Kidney glomerular epithelial cell (primary cell): ENCODE data around the gene DUSP16.
"Not testable (repeated sequence)": the region's sequence is repeated elsewhere in the genome, so short reads cannot be mapped to it uniquely, and the experiment has no call there.

Experiments used
- DNase-seq: peaks from one replicate; lab custom pipeline; 2025; lab: John Stamatoyannopoulos, UW

The DUSP16 gene

GRCh38 chr12:12546314-12546772 is 16.3 kb downstream of the DUSP16 start:
- DNase-seq = no peak

DNA sequence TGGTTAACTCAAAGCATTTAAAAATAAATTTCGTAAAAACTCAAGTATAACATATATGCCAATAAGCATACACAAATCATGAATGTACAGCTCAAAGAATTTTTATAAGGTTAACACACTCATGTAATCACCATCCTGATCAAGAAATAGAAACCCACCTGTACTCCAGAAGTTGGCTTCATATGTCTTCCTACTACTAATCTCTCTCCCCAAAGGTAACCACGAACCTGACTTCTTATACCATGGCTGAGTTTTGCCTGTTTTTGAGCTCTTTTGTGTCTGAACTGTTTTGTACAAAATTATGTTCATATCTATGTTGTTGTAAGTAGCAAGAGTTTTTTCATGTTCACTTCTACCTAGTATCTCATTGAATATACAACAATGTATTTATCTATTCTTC is 18.7 kb downstream of the DUSP16 start:
- no peak for DNase-seq

DNA sequence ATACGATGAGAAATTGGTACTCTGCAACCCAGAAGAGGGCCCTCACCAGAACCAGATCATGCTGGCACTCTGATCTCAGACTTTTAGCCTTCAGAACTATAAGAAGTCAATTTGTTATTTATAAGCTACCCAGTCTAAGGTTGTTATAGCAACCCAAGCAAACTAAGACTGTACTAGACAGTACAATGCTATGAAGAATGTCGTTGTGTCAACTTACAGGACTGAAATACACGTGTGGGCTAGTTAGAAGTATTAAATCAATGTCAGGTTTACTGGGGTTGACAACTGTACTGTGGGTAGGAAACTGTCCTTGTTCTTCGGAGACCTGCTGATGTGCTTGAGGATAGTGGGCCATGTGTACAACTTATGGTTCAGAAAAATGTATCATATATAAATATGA is 19.7 kb downstream of the DUSP16 start:
- DNase-seq = no peak

GRCh38 chr12:12542286-12542685 is 20.4 kb downstream of the DUSP16 start:
- no peak for DNase-seq

DNA sequence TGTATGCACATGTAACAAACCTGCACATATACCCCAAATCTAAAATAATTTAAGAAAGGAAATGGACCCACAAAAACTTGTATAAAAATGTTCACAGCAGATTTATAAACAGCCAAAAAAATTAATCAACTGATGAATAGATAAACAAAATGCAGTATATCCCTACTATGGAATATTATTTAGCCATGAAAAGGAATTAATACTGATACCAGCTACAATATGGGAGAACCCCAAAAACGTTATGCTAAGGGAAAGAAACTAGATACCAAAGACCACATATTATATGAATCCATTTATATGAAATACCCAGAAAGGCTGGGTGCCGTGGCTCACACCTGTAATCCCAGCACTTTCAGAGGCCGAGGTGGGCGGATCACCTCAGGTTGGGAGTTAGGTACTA is 20.9 kb downstream of the DUSP16 start:
- DNase-seq = no peak

DNA sequence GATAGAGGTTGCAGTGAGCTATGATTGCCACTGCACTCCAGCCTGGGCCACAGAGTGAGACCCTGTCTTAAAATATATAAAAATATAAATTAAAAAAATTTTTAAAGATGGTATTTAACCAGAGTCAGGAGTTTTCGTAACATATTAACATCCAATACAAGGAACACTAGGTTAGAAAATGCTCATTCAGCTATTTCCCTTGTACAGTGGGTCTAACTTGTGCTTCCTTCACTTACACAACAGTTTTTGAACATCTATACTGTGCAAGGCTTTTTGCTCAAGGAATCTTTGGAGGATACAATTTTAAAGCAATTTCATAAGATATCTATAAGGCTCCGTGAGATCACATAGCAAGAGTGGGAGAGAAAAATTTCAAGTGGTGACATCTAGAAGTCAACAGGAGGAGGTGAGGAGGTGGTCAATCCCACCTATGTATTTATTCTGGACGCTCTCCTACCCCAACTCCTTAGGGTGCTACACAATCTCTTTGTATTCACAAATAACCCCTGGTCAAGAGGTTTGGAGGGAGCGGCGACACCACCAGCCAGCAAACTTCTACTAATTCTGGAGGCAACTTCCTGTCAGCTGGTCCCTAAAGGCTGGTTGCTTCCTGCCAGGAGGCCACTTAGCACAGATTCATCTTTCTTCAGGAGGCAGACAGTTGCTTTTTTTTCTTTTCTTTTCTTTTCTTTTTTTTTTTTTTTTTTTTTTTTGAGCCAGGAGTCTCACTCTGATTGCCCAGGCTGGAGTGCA is 22.2 kb downstream of the DUSP16 start:
- DNase-seq = no peak

- no peak for DNase-seq
Observed at GRCh38 chr12:12539028-12539810, 23.4 kb downstream of the DUSP16 start.

DNA sequence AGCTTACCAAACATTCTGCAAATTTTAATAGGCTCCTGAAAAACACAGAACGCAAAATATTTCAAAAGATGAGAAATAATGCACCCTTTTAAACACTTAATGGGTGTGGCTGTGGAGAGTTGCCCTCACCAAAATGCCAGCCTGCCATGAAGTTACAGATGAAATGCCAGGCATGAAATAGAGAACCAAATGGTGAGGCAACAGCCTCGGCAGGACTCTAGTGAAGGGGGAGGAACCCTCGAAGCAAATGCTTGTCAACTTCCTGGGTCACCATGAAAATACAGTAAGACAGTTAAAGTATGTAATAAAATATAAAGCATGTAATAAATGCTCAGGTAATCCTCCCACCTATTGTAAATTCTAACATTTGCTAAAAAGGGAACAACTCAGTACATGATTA is 24.1 kb downstream of the DUSP16 start:
- DNase-seq = no peak

DNA sequence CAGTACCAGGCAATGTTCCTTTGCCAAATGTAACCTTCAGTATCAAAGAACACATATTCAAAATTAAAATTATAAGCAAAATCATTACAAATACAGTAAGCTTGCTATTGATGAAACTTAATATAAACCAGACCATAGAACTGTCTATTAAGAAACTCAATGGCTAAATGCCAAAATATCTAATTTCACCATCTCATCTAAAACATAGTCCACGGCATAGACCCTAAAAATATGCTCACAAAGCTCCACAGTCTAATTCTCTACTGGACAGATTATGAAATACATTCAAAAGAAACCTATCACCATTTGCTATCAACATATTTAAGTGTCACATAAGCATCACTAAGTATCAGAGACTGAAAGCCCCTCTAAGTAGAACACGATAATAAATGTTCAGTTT is 25.2 kb downstream of the DUSP16 start:
- no peak for DNase-seq

- DNase-seq = no peak
Observed at GRCh38 chr12:12534975-12535374, 27.7 kb downstream of the DUSP16 start.

DNA sequence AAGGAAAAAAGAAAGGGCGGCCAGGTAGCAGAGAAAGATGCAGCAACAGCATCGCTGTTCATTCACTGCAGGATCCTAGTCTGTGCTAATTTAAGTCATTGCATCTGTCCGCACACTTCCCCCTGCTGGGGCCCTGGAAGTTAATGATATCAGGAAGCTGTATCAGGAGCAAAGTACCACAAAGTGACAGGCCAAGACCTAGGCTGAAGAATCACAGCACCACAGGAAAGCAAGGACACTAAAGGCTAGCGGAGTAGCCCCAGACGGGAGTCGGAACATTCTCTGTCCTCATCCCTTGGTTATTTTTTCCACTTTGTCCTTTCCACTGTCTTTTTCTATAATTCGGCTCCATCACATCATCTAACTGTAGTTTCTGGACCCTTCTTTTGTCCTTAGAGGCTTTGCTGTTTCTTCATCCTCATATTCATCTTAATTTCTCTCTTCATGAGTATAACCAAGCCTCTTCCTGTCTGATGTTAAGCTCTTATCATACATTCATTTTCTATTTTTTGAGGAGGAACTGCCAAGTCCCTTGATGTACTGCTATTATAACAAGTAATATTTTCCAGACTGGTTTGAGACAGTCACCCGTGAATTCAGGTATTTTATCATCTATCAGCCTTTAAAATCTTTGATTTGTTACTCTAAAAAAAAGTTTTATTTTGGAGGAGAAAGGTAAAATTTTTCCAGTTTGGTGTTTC is 28.3 kb downstream of the DUSP16 start:
- DNase-seq = no peak

GRCh38 chr12:12533238-12533829 is 29.3 kb downstream of the DUSP16 start:
- DNase-seq = no peak

GRCh38 chr12:12531194-12531593 is 31.5 kb downstream of the DUSP16 start:
- DNase-seq = no peak

- DNase-seq = no peak
Observed at GRCh38 chr12:12529783-12530421, 32.8 kb downstream of the DUSP16 start.

- no peak for DNase-seq
Observed at GRCh38 chr12:12528361-12529270, 34.0 kb downstream of the DUSP16 start.

GRCh38 chr12:12527820-12528296 is 34.8 kb downstream of the DUSP16 start:
- DNase-seq = no peak

- no peak for DNase-seq
Observed at GRCh38 chr12:12524128-12524527, 38.5 kb downstream of the DUSP16 start.

DNA sequence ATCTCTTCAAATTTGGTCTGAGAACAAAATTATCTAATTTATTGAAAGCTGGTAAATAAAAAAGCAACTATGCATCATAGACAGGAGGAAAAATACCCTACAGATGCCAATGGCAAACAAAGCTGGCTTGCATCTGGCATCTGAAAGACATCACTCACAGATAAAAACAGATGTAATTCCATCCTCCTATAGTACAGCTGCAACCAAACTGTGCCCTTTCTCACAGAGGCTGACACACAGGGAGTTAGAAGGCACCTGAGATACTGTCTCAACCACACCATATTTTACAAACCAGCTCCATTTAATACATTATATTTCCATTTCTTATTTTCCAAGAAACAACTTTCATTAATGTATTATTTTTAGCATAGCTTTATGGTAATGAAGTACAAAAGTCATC is 39.4 kb downstream of the DUSP16 start:
- no peak for DNase-seq

GRCh38 chr12:12522657-12523056 is 40.0 kb downstream of the DUSP16 start:
- DNase-seq = not testable (repeated sequence)

DNA sequence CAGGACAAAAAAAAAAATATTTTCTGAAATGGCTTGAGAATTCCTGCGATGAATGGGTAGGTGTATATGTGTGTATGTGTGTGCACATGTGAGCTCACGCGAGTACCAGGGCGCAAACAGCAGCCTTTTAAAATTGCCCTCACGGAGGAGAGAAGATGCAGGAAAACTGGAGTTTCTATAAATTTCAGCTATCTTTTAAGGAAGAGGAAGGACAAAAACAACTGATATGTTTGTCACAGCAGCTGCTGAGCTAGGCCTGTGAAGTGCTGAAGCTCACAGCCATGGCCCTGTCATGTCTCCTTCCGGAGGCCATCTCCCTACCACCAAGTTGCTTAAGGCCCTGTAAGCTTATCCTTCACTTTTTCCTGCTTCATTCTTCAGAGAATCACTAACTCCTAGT is 40.8 kb downstream of the DUSP16 start:
- DNase-seq = no peak

DNA sequence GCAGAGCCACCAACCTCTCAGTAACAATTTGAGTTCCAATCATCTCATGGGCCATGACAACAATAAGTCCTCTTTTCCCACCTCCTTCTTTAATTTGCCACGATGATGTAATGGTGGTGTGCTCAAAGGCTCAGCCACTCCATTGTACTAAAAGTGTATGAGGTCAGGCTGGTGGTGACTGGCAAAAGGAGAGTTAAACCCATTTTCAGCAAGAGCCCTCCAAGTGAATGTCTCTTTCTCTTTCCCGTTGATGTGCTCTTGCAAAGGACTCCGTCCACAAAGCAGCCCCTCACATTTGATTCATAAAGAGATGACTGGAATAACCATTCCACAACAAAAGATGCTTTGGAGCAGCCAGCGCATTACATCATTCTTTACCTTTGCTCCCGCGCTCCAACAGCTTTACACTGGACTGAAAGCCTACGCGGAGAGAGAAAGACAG is 41.6 kb downstream of the DUSP16 start:
- DNase-seq = no peak
